Measurements from ENCODE around the gene DUSP22.

DNA sequence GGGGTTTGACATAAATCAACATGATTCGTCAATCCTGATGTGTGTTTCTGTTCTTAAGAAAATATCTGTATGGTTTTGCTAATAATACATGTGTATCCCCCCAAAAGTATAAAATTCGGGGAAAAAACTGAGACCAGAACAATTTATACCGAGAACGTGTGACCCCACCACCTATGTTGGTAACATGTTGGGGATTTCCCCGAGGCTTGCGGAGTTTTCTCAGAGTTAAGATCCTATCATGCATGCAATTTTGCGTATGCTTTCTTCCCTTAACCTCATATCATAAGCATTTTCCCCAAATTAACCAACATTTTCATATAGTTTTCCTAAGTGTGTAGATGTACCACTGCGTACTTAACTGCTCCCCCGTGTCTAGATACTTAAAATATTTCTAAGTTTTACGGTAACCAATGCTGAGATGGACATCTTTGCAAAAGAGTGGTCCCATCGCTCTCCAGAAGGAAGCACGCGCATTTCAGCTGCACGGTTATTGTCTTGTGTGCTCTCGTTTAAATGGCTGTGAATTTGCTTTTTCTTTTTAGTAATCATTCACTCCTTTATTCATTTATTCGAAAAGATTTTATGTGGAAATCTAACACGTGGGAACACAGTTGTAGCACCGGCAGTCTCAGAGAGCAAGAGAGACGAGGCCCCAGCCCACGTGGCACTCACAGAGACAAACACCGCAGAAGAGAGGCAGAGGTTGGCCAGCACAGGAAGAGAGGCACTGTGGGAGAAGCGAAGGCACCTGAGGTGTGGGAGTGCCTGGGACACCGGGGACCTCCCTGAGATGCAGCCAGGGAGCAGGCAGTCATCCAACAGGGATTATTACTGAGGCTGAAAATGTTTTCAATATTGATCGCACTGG is 86.0 kb downstream of the DUSP22 start:
- TF ChIP-seq GATA2 (IDR thresholded peaks at IDR 0.05; ENCODE audit: low read depth, low read length) (no peak), GATA3 (IDR thresholded peaks at IDR 0.05; ENCODE audit: low read depth, low read length) (no peak)

Measured in SH-SY5Y (cell line).